ENCODE measurements around the gene SLC43A3. TPM values are rescaled to one million over a fixed set of nuclear protein-coding genes. Genes with fewer than 3 reads are reported as not detected.
A peak's percentile ranks its signal among the peaks of the same experiment; 100 is the strongest.

Gene SLC43A3
- total RNA-seq, 2 donors from 2014 or later = 12.1 to 13.8 TPM

DNA sequence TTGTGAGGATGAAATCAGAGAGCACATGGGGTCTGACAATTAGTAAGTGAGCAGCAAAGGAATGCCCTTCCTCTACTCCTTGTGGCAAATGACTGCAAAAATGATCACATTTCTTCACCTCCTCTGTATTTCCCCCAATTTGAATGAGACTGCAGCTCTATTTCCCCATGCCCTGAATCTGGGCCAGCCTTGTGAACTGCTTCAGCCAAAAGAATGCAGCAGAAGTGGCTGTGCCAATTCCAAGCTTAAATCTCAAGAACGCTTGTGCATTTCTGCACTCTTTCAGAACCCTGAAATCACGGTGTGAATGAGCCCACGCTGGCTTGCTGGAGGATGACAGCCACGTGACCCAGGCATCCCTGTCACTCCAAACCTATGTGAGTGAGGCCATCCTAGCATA lies 9.9 kb downstream of the SLC43A3 start:
- no peak overlapping the region for H3K4me3 Mint-ChIP-seq
- ATAC-seq = no peak
- no peaks in the 10 kb centered on the region for H3K9me3 ChIP-seq (ENCODE audit: control insufficient read depth, low read length, poor library complexity, severe bottlenecking)
- H3K36me3 Mint-ChIP-seq (ENCODE audit: low read depth) = peaks cover 17% of the 10 kb centered on the region
- H3K4me1 Mint-ChIP-seq = peaks cover 15% of the 10 kb centered on the region
- no peaks in the 10 kb centered on the region for H3K27me3 Mint-ChIP-seq
- no peak for DNase-seq
- peak overlapping the region; percentile 24 for H3K27ac Mint-ChIP-seq

DNA sequence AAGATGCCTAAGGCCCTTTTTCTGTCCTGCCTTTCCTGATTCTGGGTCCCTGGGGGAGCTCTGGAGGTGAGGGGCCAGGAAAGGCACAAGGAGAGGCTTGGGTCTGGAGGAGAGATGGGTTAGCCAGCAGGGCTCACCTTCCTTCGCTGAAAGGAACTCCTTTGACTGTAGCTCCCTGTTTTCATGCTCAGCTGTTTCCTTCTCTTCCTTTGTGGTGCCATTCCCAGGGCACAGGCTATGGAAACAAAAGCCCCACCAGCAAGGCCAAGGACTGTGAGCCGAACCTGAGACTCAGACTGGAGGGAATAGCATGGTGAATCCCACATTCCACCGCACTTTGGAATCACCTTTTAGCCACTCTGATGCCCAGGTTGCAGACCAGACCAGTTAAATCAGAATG lies 10.5 kb downstream of the SLC43A3 start:
- Mint-ChIP-seq H3K27ac (no peak overlapping the region), H3K27me3 (no peaks in the 10 kb centered on the region), H3K4me1 (peaks cover 15% of the 10 kb centered on the region), H3K36me3 (ENCODE audit: low read depth) (peaks cover 17% of the 10 kb centered on the region), H3K4me3 (no peak overlapping the region)
- no peaks in the 10 kb centered on the region for H3K9me3 ChIP-seq (ENCODE audit: control insufficient read depth, low read length, poor library complexity, severe bottlenecking)
- ATAC-seq (no peak), DNase-seq (no peak)

DNA sequence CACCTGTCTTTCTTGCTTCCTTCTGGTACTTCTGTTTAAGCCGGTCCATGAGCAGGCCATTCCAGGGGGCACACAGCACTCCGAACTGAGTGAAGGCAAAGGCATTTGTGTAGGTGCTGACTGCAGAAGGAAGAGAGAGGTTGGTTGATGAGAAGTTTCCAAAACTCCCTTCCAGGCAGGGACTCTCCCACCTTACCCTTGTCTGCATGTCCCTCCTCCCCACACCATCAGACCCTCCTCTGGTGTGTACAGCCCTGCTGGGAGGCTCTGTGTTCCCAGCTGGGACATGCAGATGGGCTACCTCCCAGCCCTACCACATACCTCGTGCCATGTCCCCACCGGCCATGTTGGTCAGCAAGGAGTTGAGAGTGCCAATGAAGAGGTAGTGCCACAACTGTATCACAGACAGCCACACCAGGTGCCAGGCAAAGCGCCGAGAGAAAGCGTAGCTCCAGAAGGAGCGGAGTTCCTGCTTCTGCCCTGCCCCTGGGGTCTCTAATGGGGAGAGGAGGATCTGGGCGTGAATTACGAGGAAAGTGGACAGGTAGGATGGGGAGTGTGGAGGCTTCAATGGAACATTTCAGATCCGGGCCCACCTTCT lies 12.2 kb downstream of the SLC43A3 start:
- Mint-ChIP-seq H3K36me3 (ENCODE audit: low read depth) (peaks cover 19% of the 10 kb centered on the region), H3K4me3 (no peak overlapping the region), H3K27me3 (no peaks in the 10 kb centered on the region), H3K4me1 (peaks cover 15% of the 10 kb centered on the region), H3K27ac (no peak overlapping the region)
- DNase-seq (no peak), ATAC-seq (no peak)
- H3K9me3 ChIP-seq (ENCODE audit: control insufficient read depth, low read length, poor library complexity, severe bottlenecking) = no peaks in the 10 kb centered on the region

DNA sequence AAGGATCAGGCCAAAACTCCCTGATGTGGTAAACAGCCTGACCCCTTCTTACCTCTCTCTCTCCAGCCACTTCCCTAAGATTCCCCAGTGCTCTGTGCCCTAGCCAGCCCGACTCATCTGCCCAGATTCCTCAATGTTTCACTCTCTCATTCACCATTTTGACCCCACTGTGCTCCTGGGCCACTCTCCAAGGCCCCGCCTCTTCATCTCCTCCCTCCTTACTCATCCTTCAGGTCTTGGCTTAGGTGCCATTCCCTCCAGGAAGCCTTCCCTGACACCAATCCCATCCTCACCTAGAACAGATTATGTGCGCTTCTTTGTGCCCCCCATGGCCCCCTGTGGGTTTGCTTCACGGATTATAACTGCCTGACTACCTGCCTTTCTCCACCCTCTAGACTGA lies 13.2 kb downstream of the SLC43A3 start:
- H3K9me3 ChIP-seq (ENCODE audit: control insufficient read depth, low read length, poor library complexity, severe bottlenecking) = no peaks in the 10 kb centered on the region
- DNase-seq (no peak), ATAC-seq (no peak)
- no peaks in the 10 kb centered on the region for H3K27me3 Mint-ChIP-seq
- no peak overlapping the region for H3K4me3 Mint-ChIP-seq
- peak overlapping the region; percentile 65 for H3K27ac Mint-ChIP-seq
- H3K4me1 Mint-ChIP-seq = peaks cover 15% of the 10 kb centered on the region
- H3K36me3 Mint-ChIP-seq (ENCODE audit: low read depth) = peaks cover 21% of the 10 kb centered on the region

DNA sequence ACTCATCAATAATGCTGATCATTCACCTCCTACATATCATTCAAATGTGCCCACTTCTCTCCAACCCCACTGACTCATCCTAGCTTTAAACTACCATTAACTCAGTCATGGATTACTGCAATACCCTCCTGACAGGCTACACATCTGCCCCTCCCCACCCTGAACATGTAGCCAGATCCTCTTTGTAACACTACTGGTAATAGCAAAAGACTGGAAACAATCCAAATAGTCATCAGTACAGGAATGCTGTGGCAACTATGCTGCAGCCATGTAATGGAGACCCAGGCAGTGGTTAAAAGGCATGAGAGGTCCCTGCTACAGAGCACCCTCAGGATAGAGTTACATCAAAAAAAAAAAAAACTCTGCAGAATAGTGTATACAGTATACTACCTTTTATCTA lies 16.6 kb downstream of the SLC43A3 start:
- peaks cover 20% of the 10 kb centered on the region for H3K36me3 Mint-ChIP-seq (ENCODE audit: low read depth)
- no peak for DNase-seq

DNA sequence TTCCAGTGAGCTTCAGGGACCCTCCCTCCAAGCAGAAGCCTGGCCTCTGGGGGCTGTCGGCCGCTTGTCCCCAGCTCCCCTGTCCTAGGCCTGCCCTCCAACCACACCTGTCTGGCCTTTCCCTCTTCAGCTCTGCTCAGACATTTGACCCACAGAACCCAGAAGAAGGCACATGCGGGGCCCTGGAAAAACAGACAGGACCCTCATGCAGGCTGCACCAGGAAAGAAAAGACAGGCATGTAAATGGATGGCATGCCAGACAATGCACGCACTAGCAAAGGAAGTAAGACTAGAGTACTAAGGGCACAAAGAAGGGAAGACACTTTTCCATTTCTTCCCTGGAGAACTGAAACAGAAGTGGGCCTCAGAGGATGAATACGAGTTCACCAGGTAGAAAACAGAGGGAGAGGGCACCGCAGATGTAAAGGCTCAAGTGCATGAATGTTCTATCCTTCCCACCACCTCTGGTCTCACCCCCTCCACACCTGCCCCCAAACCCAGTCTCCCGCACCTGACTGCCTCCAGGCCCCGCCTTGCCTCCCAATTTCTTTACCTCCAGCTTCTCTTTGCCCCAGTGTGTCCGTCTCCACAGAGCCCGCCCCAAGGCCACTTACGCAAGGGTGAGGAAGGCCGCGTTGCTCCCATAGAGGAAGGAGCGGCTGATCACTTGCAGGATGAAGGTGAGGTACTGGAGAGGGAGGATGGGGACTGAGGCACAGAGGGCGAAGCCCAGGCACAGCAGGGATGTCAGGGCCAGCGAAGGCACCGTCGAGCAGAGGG lies 17.4 kb downstream of the SLC43A3 start:
- H3K36me3 Mint-ChIP-seq (ENCODE audit: low read depth) = peaks cover 18% of the 10 kb centered on the region
- peaks cover 20% of the 10 kb centered on the region for H3K4me1 Mint-ChIP-seq
- no peak overlapping the region for H3K4me3 Mint-ChIP-seq
- H3K9me3 ChIP-seq (ENCODE audit: control insufficient read depth, low read length, poor library complexity, severe bottlenecking) = no peaks in the 10 kb centered on the region
- H3K27me3 Mint-ChIP-seq = no peaks in the 10 kb centered on the region
- ATAC-seq (no peak), DNase-seq (no peak)
- H3K27ac Mint-ChIP-seq = peak overlapping the region; percentile 21

More for the DNA sequence above, 16.6 kb downstream of the SLC43A3 start:
- peak overlapping the region; percentile 21 for H3K27ac Mint-ChIP-seq
- no peak for ATAC-seq
- no peaks in the 10 kb centered on the region for H3K9me3 ChIP-seq (ENCODE audit: control insufficient read depth, low read length, poor library complexity, severe bottlenecking)
- no peak overlapping the region for H3K4me3 Mint-ChIP-seq
- H3K4me1 Mint-ChIP-seq = peaks cover 23% of the 10 kb centered on the region
- no peaks in the 10 kb centered on the region for H3K27me3 Mint-ChIP-seq

DNA sequence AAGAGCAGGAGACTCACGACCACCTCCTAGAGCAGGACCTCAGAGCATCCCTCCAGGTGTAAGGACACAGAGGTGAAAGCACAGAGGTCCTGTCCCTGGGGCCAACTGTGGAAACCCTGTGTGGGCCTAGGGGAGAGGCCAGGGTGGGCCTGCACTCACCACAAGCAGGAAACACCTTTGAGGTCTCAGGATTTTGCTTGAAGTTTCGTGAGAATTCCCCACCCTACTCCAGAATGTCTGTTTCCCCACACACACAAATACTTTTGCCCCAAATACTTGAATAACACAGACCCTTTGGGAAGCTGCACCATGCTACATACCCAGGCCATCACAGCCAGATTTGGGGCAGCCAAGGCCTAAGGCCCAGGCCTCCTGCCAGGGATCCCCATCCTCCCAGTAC lies 18.1 kb downstream of the SLC43A3 start:
- Mint-ChIP-seq H3K4me3 (no peak overlapping the region), H3K27me3 (no peaks in the 10 kb centered on the region), H3K27ac (no peak overlapping the region), H3K36me3 (ENCODE audit: low read depth) (peaks cover 15% of the 10 kb centered on the region), H3K4me1 (peaks cover 18% of the 10 kb centered on the region)
- no peaks in the 10 kb centered on the region for H3K9me3 ChIP-seq (ENCODE audit: control insufficient read depth, low read length, poor library complexity, severe bottlenecking)
- DNase-seq (no peak), ATAC-seq (no peak)

DNA sequence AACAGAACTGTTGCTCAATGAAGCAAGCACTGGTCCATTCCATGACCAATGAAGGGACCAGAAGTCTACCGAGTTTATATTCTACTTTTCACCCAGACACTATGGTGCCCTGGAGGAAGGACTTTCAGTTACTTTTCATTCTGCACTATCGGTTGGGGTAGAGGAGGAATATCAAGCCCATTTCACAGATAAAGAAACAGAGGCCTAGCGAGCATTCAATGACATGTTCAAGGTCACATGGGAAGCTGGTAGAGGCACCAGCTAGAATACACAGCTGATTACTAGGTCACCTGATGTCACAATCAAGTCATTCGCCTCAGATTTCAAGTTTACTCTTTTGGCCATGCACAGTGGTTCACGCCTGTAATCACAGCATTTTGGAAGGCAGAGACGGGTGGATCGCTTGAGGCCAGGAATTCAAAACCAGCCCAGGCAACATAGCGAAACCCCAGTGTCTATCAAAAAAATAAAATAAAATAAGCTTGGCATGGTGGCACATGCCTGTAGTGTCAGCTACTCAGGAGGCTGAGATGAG lies 18.9 kb downstream of the SLC43A3 start:
- no peaks in the 10 kb centered on the region for H3K9me3 ChIP-seq (ENCODE audit: control insufficient read depth, low read length, poor library complexity, severe bottlenecking)
- Mint-ChIP-seq H3K36me3 (ENCODE audit: low read depth) (peaks cover 8% of the 10 kb centered on the region), H3K27ac (no peak overlapping the region), H3K27me3 (no peaks in the 10 kb centered on the region), H3K4me1 (peaks cover 13% of the 10 kb centered on the region), H3K4me3 (no peak overlapping the region)
- DNase-seq (no peak), ATAC-seq (no peak)

DNA sequence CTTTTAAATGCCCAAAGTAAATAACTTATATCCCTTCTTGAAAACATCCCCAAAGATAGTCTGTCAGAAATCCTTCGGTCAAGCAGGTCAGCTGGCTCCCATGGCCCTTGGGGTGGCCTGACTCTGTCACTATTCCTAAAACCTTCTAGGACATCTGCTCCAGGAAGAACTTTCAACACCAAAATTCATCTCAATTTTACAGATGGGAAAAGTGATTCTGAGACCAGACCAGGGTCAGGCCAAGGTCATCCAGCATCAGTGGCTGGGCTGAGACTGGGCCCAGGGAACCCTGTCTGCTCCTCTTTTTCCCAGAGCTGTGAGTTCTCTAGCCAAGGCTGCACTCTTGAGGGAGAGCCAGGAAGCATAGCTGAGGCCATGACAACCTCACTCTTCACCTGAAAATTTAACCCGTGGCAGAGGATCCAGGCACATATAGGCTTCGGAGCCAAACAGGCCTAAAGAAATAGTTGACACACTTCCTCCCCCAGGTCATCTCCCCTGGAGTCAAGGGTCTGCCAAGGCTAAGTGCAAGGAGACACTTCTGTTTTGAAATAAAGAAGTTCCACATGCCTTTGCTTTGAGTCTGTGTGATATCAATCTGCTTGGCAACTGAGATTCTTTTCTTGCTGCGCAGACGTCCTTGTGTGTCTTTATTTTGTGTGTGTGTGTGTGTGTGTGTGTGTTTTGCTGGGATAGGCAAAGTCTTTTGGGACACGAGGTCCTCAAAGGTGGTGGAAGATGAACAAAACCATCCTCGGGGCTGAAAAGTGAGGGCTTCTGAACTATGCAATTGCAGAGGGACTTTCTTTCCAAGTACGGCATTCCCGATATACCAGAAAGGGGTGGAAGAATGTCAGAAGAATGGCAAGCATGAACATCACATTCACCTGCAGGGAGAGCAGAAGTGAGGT lies 19.7 kb downstream of the SLC43A3 start:
- Mint-ChIP-seq H3K4me3 (no peak overlapping the region), H3K27ac (peak overlapping the region; percentile 57)
- no peak for DNase-seq

DNA sequence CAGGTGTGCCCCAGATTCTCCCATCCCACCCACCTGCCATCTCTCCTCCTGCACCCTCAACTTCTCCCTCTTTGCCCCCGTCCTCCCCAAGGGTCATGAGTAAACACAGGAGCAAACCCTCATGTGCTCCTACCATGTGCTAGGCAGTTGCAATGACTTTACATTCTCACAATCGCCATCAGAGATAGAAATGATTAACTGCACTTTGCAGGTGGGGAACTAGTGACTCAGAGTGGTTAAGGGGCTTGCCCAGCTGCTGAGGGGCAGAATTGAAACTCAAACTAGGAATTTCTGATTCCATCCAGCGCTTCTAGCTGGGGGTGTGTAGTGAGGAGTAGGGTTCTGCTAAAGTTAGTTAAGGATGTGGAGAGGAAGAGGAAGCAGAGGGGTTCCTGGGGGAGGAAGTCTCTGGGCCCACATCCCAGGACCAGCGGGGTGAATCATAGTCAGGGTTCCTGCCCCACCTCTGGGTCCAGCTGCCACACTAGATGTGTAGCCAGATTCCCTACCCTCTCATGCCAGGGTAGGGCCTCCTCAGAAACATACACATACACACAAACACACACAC lies 20.5 kb downstream of the SLC43A3 start:
- Mint-ChIP-seq H3K27me3 (no peaks in the 10 kb centered on the region), H3K4me1 (peaks cover 13% of the 10 kb centered on the region), H3K36me3 (ENCODE audit: low read depth) (peaks cover 8% of the 10 kb centered on the region), H3K27ac (peak overlapping the region; percentile 57), H3K4me3 (no peak overlapping the region)
- no peaks in the 10 kb centered on the region for H3K9me3 ChIP-seq (ENCODE audit: control insufficient read depth, low read length, poor library complexity, severe bottlenecking)
- no peak for DNase-seq
- peak; percentile 16 for ATAC-seq

More for the DNA sequence above, 19.7 kb downstream of the SLC43A3 start:
- peaks cover 8% of the 10 kb centered on the region for H3K36me3 Mint-ChIP-seq (ENCODE audit: low read depth)
- no peaks in the 10 kb centered on the region for H3K27me3 Mint-ChIP-seq
- peaks cover 13% of the 10 kb centered on the region for H3K4me1 Mint-ChIP-seq
- no peak for ATAC-seq
- H3K9me3 ChIP-seq (ENCODE audit: control insufficient read depth, low read length, poor library complexity, severe bottlenecking) = no peaks in the 10 kb centered on the region

DNA sequence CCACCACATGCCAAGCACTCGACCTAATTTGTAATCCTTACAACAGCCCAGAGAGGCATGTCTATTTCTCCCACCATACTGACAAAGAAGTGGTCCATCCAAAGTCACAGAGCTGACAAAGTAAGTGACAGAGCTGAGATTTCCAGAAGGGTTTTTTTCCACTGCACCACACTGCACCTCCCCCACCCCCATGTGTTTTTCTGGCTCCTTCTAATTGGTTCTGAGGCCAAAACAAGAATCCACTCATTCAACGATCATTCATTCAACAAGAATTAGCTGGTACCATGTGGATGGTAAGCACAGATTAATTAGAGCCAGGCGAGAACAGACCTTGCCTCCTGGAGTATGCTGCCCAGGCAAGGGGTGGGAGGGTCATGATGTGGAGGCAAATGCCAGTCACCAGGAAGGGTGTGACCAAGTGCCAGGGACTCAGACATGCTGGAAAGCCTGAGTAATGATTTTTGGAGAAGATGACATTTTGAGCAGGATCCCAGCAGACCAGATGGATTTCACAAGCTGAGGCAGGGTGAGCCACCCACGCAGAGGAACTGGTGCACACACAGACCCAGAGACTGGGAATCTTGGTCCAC lies 21.6 kb downstream of the SLC43A3 start:
- Mint-ChIP-seq H3K4me3 (no peak overlapping the region), H3K27ac (peak overlapping the region; percentile 54), H3K27me3 (no peaks in the 10 kb centered on the region), H3K36me3 (ENCODE audit: low read depth) (peaks cover 5% of the 10 kb centered on the region), H3K4me1 (peaks cover 13% of the 10 kb centered on the region)
- no peak for DNase-seq
- ATAC-seq = no peak
- no peaks in the 10 kb centered on the region for H3K9me3 ChIP-seq (ENCODE audit: control insufficient read depth, low read length, poor library complexity, severe bottlenecking)

DNA sequence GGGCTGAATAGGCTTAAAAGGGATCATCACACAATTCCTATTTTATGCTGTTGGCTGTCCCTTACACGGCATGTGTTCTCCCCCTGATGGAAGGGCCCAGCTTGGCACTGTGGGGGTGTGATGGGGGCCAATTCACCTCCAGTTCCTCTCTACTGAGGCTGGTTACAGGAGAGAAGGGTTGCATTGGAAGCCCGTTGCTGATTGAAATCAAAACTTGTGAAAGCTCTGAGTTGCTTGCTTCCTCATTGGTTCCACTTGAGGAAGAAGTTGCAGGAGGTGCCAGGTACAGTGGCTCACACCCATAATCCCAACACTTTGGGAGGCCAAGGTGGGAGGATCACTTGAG lies 23.1 kb downstream of the SLC43A3 start:
- Mint-ChIP-seq H3K27ac (no peak overlapping the region), H3K36me3 (ENCODE audit: low read depth) (peaks cover 3% of the 10 kb centered on the region), H3K4me3 (no peak overlapping the region), H3K27me3 (no peaks in the 10 kb centered on the region), H3K4me1 (peaks cover 13% of the 10 kb centered on the region)
- ATAC-seq (no peak), DNase-seq (no peak)
- no peaks in the 10 kb centered on the region for H3K9me3 ChIP-seq (ENCODE audit: control insufficient read depth, low read length, poor library complexity, severe bottlenecking)
